ENCODE results near the gene NOL4L. TPM values are rescaled to one million over a fixed set of nuclear protein-coding genes. Genes with fewer than 3 reads are reported as not detected.

The NOL4L gene
- total RNA-seq, 4 donors from 2014 or later = 5.8 to 19.4 (median 12.8) TPM

DNA sequence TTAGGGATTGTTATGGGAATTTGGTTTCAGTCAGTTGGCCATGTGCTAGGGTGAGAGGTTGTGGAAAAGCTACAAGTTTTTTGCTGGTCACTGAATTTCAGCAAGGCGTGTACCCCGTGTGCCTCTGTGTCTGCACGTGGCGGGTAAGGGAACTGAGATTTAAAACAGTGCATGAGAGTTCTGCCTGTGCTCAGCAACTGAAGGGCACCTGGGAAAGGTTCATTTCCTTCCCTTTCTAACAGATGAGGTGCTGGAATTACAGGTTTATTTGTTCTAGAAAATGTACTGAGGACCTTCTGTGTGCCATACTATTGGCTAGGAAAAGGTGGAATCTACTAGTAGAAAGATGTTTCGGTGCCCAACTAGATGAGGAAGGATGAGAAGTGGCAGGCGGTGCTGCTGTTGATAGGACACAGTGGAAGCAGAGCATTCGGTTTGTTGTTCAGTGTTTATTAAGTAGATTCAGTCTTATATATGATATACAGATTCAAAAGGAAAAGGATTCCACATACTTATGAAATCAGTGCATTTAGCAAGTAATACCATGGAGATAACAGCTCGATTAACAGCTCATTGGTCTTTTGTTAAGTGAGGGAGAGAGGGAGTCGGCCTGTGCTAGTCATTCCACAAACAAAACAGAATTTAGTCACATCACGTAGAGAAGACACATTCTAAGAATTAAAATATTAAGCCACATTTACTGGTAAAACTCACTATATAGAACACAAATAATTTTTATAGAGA lies 142.3 kb downstream of the NOL4L start:
- peaks cover 5 to 81% (median 59%) of the 10 kb centered on the region in 4 donors for H3K36me3 ChIP-seq
- H3K4me1 ChIP-seq = peaks cover 7 to 29% (median 18%) of the 10 kb centered on the region in 4 donors
- H3K4me3 ChIP-seq = no peak overlapping the region
- H3K27ac ChIP-seq (replicated peaks in 1 of 4) = no peak overlapping the region
- H3K9me3 ChIP-seq = no peaks in the 10 kb centered on the region
- no peak for DNase-seq (ENCODE audit: extremely low spot score)
- H3K27me3 ChIP-seq = no peaks in the 10 kb centered on the region
- intact Hi-C loops (cut with DNase I) = no loop called here
- TF ChIP-seq EP300 (IDR thresholded peaks at IDR 0.05) (no peak), POLR2A (IDR thresholded peaks at IDR 0.05; ENCODE audit: low read depth) (no peak)
- TF ChIP-seq, protein P1, sequence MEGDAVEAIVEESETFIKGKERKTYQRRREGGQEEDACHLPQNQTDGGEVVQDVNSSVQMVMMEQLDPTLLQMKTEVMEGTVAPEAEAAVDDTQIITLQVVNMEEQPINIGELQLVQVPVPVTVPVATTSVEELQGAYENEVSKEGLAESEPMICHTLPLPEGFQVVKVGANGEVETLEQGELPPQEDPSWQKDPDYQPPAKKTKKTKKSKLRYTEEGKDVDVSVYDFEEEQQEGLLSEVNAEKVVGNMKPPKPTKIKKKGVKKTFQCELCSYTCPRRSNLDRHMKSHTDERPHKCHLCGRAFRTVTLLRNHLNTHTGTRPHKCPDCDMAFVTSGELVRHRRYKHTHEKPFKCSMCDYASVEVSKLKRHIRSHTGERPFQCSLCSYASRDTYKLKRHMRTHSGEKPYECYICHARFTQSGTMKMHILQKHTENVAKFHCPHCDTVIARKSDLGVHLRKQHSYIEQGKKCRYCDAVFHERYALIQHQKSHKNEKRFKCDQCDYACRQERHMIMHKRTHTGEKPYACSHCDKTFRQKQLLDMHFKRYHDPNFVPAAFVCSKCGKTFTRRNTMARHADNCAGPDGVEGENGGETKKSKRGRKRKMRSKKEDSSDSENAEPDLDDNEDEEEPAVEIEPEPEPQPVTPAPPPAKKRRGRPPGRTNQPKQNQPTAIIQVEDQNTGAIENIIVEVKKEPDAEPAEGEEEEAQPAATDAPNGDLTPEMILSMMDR (IDR thresholded peaks at IDR 0.05) = no peak
- 81% methylated on average over 10 of the region's 10 CpGs for WGBS

DNA sequence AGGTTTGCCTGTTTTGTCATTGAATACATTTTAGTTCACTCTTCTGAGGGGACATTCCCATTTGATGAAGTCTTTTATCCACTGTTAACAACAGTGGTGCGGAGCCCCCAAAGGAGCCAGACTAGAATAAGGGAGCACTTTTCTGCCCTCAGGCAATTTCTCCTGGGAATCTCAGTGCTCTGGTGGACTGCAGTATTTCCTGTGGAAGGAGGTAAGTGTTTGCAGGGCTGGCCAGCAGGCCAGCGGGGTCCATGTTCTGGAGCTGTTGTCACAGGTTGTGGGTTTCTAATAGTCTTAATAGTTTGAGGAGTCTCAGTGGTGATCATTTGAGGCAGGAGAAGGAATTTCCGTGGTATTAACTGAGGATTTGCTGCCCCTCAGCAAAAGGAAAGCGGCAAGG lies 143.5 kb downstream of the NOL4L start:
- no peak for DNase-seq (ENCODE audit: extremely low spot score)
- H3K9me3 ChIP-seq = no peaks in the 10 kb centered on the region
- peaks cover 0 to 17% (median 9%) of the 10 kb centered on the region in 4 donors for H3K4me1 ChIP-seq
- no peak overlapping the region for H3K27ac ChIP-seq (replicated peaks in 1 of 4)
- 90% methylated on average over 4 of the region's 4 CpGs for WGBS
- no peak overlapping the region for H3K4me3 ChIP-seq
- TF ChIP-seq POLR2A (IDR thresholded peaks at IDR 0.05; ENCODE audit: low read depth) (no peak), POLR2AphosphoS5 (IDR thresholded peaks at IDR 0.05) (no peak), EP300 (IDR thresholded peaks at IDR 0.05) (no peak)
- TF ChIP-seq, protein P1 (IDR thresholded peaks at IDR 0.05) = no peak
- intact Hi-C loops (cut with DNase I) = no loop called here
- H3K36me3 ChIP-seq = peaks cover 14 to 81% (median 62%) of the 10 kb centered on the region in 4 donors
- no peaks in the 10 kb centered on the region for H3K27me3 ChIP-seq

- no peak overlapping the region for H3K4me3 ChIP-seq
- intact Hi-C loops (cut with DNase I) = no loop called here
- no peaks in the 10 kb centered on the region for H3K27me3 ChIP-seq
- peaks cover 0 to 8% (median 3%) of the 10 kb centered on the region in 4 donors for H3K4me1 ChIP-seq
- H3K36me3 ChIP-seq = peaks cover 22 to 81% (median 62%) of the 10 kb centered on the region in 4 donors
- H3K9me3 ChIP-seq = no peaks in the 10 kb centered on the region
- TF ChIP-seq POLR2A (IDR thresholded peaks at IDR 0.05; ENCODE audit: low read depth) (no peak), EP300 (IDR thresholded peaks at IDR 0.05) (no peak), POLR2AphosphoS5 (IDR thresholded peaks at IDR 0.05) (no peak)
- TF ChIP-seq, protein P1 (IDR thresholded peaks at IDR 0.05) = no peak
- DNase-seq (ENCODE audit: extremely low spot score) = no peak
- WGBS = 94% methylated on average over 4 of the region's 4 CpGs
- no peak overlapping the region for H3K27ac ChIP-seq (replicated peaks in 1 of 4)
Measured at GRCh38 chr20:32440758-32441078, 144.4 kb downstream of the NOL4L start.

DNA sequence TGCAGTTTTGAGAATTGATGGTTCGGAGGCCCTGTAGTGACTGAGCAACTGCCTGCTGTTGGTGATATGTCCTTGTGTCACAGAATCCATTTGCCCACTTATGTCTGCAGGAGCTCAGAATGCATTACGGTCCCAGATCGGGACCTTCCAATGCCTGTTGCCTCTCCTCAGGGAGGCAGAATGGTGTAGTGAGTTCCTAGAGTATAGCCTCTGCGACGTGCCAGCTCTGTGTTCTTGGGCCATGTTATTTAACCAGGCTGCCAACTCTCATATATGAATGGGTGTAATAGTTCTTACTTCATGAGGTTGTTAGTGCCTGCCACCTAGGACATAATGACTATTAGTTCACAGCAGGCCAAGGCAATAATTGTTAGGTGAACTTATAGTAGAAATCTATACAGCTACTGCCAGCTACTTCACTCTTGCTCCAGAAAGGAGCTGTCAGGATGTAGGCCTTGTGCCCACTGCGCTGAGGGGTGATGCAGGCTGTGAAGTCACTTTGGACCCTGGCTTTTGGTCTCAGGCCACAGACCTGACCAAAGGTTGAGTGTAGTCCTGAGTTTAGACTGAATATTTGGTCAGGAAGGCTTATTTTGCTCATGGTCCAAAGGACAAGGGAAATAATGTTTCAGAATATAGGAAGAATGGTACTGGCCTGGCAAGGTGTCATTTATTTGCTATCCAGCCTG lies 144.9 kb downstream of the NOL4L start:
- Histone ChIP-seq H3K36me3 (peaks cover 27 to 81% (median 64%) of the 10 kb centered on the region in 4 donors), H3K9me3 (no peaks in the 10 kb centered on the region), H3K4me1 (peaks cover 0 to 3% (median 0%) of the 10 kb centered on the region in 4 donors), H3K27me3 (no peaks in the 10 kb centered on the region), H3K27ac (replicated peaks in 1 of 4) (no peak overlapping the region), H3K4me3 (no peak overlapping the region)
- WGBS = 98% methylated on average over 6 of the region's 6 CpGs
- TF ChIP-seq POLR2A (IDR thresholded peaks at IDR 0.05; ENCODE audit: low read depth) (no peak), POLR2AphosphoS5 (IDR thresholded peaks at IDR 0.05) (no peak)
- TF ChIP-seq, protein P1 (IDR thresholded peaks at IDR 0.05) = no peak
- DNase-seq (ENCODE audit: extremely low spot score) = no peak
- intact Hi-C loops (cut with DNase I) = no loop called here
